GM19397 (cell line): ENCODE data around the gene DPH3.

Experiments used
- ATAC-seq: cut with Tn5 transposase; IDR thresholded peaks from one replicate; pipeline ENCODE4 v1.9.1; 2021; ENCODE audit warnings: mild to moderate bottlenecking, moderate library complexity; ENCODE audit not compliant: unreplicated experiment

The DPH3 gene

GRCh38 chr3:16294844-16295243 is 30.1 kb upstream of the DPH3 start:
- ATAC-seq, result no peak

DNA sequence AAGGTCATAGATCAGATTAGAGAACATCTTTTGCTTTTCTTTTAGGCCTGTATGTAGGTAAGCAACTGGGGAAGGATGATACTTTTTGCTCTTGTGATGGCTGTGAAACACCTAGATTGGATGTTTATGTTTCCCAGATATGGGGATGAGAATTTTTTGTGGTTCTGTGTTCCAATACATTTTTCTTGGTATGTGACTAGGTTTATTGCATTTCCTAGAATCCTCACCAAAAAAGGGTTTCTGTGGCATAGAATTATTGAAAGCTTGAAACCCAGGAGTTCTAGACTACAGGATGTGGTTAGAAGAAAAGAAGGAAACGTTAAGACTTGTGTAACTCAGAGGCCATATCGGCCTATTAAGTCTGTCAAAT is 26.1 kb upstream of the DPH3 start:
- no peak for ATAC-seq

DNA sequence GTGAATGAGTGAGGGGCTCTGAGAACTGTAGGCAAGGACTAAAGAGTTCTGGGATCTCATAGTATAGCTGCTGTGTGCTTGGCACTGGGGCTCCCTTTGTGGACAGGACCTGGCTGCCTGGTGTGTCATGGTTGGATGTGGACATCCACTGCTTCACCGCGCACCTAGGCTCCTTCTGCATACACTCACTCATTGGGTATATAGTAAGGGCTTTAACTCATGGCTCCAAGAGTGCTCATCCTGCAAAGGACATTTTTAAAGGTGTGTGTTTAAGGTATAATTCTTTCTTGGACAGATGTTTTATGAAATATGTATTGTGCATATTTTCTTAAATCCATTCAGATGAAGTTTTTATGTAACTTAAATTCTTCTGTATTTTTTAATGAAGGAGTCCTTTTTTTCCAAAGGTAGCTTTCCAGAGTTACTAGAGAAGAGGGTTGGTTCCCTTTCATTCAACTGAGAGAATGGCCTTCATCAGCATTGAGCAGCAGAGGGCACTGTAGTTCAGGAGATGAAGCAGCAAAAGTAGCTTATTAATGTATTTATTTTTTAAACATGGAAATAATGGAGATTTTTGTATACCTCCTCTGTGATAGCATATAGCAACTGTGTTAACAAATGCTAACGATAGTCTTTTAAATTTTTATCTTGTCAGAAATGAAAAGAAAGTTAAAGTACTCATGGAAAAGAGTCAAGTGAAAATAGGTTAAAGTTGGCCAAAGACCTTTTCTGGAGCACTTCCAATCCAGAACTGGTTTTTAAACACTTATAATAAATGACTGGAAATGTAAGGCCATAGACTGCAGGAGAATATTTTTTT is 25.5 kb upstream of the DPH3 start:
- no peak for ATAC-seq

- ATAC-seq, result no peak
Observed at GRCh38 chr3:16289144-16289889, 24.6 kb upstream of the DPH3 start.

DNA sequence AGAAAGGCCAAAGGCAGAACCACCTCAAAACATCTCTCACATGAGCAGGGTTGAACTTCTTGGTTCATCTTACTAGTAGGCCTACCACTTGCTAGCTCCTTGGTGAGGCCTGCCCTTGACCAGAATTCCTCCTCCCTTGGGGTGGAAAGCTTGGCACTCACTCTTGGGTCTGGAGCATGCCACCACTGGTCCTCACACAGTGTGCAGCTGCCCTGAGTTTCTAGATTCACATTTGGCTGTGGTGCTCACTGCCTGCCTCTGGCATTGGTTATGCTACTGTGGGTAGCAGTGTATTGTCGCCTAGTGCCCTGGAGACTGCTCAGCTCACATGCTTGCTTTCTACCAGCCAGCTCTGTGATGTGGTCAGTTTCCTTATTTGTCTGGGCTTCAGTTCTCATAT is 23.9 kb upstream of the DPH3 start:
- ATAC-seq, result no peak

DNA sequence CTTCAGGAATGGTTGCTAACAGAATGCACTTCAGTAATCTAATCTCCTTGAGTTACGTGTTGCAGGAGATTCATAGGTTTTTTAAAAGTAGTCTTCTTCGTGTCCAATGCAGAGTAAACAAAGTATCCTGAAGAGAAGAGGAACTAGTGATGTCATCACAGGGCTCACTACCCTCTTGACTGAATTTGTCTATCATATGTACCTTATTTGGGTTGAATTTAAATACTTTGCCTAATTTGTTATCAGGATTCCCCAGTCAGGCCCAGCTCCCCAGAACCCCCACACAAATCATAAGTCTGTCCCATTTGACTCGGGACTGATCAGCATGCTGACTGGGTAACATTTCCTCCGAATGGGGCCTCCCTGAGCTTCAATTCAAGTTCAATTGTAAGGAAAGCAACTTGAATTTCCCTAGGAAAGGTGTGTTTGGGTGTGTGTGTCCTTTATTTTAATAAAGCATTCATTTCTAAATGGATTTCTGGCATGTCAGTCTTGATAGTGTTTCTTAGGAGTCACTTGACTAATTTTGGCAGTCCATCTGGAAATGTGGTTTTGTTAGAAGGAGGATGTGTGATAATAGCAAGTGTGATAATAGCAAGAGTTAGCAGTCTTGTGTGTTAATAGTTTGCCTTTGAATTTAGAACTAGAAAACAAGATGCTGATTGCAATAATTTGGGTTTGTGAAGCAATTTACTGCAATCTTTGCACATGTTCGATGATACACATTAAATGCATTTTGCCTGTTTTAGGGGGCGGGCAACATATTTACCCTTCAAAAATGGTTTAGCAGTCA is 22.2 kb upstream of the DPH3 start:
- ATAC-seq, result no peak

GRCh38 chr3:16286161-16286560 is 21.4 kb upstream of the DPH3 start:
- peak; percentile 75 for ATAC-seq

DNA sequence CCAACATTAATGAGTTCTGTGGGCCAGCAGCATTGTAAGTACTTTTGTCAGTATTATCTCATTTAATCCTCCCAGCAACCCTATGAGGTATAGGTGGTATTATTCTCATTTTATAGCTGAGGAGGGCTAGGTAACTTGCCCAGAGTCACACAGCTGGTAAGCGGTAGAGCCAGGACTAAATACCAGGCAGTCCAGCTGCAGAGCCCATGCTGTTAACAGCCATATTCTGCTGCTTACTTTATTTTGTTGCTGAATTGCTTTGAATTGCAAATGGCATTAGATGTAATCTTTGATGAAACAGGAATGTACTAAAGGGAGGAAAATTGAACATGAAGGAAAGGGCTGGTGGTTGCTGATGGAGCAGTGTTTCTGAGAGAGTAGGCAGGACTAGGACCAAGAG is 19.9 kb upstream of the DPH3 start:
- no peak for ATAC-seq

DNA sequence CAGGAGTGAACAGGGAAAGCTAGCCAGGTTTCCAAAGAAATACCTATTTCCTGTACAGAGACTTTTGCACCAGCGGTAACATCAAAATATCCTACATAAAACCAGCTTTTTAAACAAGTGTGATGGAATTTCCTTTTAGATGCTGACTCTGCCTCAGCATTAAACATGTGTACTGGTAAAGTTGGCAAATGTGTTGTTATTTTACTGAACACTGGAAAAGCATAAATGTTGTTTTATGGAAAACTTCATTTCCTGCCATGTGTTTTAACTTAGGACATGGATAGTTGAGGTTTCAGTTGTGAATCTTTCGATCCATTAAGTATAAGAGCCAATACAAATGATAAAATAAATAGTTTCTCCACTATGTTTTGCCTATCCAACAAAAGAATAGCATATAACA is 15.9 kb upstream of the DPH3 start:
- no peak for ATAC-seq

DNA sequence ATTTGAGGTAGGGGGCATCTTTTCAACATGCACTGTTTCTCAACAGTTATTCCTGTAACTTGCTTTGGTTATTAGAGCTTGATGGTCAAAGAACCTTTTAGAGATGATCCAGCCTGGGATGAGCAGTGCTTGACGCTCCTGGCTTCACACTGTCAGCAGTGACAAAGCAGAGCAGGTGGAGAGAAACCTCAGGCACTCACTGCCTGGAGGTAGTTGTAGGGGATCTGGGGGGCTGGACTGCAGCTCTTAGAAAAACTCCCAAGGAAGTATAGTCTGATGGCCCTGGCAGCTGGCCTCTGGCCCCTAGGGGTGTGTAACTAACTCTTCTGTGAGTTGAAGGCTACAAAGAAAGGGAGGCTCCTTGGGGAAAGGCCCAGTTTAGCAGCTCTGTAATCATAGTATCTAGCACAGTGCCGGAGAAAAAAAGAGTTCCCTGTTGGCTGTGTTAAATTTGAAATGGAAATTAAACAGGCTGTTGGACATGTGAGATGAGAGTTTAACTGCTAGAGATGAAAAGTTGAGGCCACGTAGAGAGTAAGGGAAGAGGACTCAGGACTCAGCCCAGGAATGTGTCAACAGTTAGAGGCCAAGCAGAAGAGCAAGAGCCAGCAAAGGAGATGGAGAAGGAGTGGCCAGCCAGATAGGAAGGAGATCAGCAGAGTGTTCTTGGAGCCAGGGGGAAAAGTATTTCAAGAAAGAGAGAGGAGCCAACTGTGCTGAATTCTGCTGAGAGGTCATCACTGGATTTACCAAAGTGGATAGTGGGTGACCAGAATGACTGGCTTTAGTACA is 14.5 kb upstream of the DPH3 start:
- ATAC-seq, result no peak

DNA sequence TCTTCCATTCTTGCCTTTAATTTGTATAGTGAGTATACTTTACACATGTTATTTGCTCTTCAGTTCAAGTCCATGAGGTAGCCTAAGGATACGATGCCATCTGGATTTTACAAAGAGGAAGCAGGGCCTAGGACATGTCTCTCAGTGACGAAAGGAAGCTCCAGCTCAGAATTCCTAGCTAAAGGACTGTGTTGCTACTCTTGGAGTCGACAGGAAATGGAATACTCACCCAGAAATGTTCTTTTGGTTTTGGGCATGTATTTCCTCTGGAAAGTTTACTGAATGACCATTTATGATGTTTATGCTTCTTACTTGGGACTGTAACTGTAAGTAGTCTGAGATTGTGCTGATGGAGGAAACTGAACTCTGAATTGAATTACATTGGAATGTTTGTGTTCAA is 12.7 kb upstream of the DPH3 start:
- no peak for ATAC-seq

DNA sequence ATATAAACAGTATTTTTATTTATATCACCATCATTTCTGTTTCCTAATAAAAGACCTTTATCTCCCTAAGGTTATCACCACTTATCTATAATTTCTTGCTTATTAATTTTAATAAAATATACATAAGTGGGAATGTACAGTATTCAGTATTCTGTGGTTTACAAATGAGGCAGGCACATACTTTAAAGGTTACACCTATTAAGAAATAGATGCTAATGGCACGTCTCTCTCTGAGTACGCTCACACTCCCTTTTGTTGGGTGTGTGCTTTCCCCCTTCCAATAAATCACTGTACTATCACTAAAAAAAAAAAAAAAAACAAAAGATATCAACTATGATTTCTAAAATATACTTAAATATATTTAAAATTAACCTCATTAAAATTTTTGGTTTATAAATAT is 9.1 kb upstream of the DPH3 start:
- no peak for ATAC-seq

GRCh38 chr3:16272588-16272987 is 7.8 kb upstream of the DPH3 start:
- ATAC-seq, result no peak

- no peak for ATAC-seq
Observed at GRCh38 chr3:16270855-16271254, 6.1 kb upstream of the DPH3 start.

- no peak for ATAC-seq
Observed at GRCh38 chr3:16266714-16267113, 2.0 kb upstream of the DPH3 start.

DNA sequence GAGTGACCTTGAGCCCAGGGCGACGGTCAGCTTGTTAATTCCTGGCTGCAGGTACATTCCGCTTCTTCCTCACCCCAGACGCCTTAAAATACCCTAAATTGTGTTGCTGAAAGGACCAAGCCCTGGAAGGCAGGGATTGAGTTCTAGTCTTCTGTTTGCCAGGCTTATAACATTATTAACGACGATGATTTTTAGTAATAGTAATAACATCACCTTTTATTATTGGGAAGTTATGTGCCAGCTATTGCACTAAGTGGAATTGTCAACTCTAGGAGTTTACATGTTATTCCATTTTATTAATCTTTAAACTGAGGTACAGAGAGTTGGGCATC is 678 bp upstream of the DPH3 start:
- no peak for ATAC-seq

- ATAC-seq, result no peak
Observed at GRCh38 chr3:16264174-16264707, 502 bp downstream of the DPH3 start.

GRCh38 chr3:16262174-16262573 is 2.6 kb downstream of the DPH3 start:
- ATAC-seq, result no peak

- no peak for ATAC-seq
Observed at GRCh38 chr3:16260046-16260445, 4.7 kb downstream of the DPH3 start.

DNA sequence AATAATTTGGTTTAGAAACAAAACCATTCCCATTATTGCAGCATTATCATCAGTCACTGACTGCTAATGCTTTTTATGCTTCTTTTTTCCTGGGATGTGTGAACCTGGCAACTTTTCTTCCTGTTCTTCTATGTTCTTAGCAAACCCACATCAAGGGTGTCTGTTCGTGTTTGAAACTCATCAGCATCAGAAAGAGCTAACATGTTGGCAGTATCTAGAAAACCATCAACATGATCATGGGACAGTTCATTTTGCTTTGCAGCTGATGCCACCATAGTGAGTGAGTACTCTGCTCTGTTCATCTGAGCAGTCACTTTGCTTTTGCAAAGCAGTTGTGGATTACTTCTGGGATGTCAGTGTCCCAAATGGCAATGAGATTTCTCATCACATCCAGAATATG is 5.9 kb downstream of the DPH3 start:
- ATAC-seq, result no peak

- no peak for ATAC-seq
Observed at GRCh38 chr3:16258177-16258576, 6.6 kb downstream of the DPH3 start.
